Heart left ventricle (tissue), 13 donors: Measurements from ENCODE around the gene NSUN4.
"Not testable (repeated sequence)": the region's sequence is repeated elsewhere in the genome, so short reads cannot be mapped to it uniquely, and the experiment has no call there.

Experiments
- CTCF ChIP-seq, 12 donors: fragments of 200-600 bp; sonication (generic) in 4 of 12; IDR thresholded peaks; one replicate each; pipeline versions ENCODE4 v1.5.0 to v1.8.0; 2018 to 2022; ENCODE audit warnings: antibody characterized with exemption in 12 of 12, mild to moderate bottlenecking in 5 of 12
- POLR2A ChIP-seq, 2 donors: fragments of 450-650 bp; IDR thresholded peaks; one replicate each; pipeline ENCODE4 v1.6.1; 2017; ENCODE audit warnings: antibody characterized with exemption in 2 of 2, mild to moderate bottlenecking in 2 of 2, moderate library complexity in 2 of 2
- donor health status: ischemic (EF 13 %, LVEDD 7.1; RV severe dilation, severe dysfunction).
- donor health status: DM: no; HTN: yes; CAD: no.
- donor health status: DM: no; HTN: no; CAD: no.
- donor health status: ischemic (EF 25% LVEDD 6.9; RV normal size, moderate dysfunction).
- donor health status: ischemic (EF 25% LVEDD 5.7; RV mildly dilated, moderate dysfunction).
- donor health status: ischemic (EF 35%, LVEDD 5.7; RV mildly dilated, moderate dysfunction).
- donor health status: nonischemic (EF 11% LVEDD 7.7; RV severe dilation, severe dysfunction).
- donor health status: DM: yes; HTN: yes; CAD: no.
- donor health status: PGD.
- donor health status: ischemic (EF 29% LVEDD 5.4; RV normal size, mild dysfunction).
- donor health status: nonischemic (EF 23%, LVEDD 6.1; RV moderate dilation, normal function).

GRCh38 chr1:46328182-46328581 is 12.4 kb upstream of the NSUN4 start:
- TF ChIP-seq CTCF, POLR2A (IDR thresholded peaks at IDR 0.05): not testable (repeated sequence)
